Kidney (tissue), 14 donors: ENCODE measurements around the gene KCNQ1. TPM values are rescaled to one million over a fixed set of nuclear protein-coding genes. Genes with fewer than 3 reads are reported as not detected.
A peak's percentile ranks its signal among the peaks of the same experiment; 100 is the strongest.

Source experiments
- DNase-seq, 5 donors: peaks; one replicate each; pipeline ENCODE4 v3.0.0-alpha.2; 2013 to 2020
- FAIRE-seq: peaks from 2 replicates; lab custom pipeline; 2012; peaks lifted over from hg19 to GRCh38; lab: Jason Lieb, UNC
- H3K27ac ChIP-seq, 2 donors: one replicate each; pipeline ENCODE4 v1.7.0; 2013; ENCODE audit warnings: low read depth in 2 of 2, low read length in 2 of 2, inconsistent platforms in 1 of 2
- H3K27me3 ChIP-seq: one replicate; pipeline ENCODE4 v1.7.1; 2013; ENCODE audit warnings: low read length, inconsistent platforms; ENCODE audit not compliant: control insufficient read depth, insufficient read depth
- H3K36me3 ChIP-seq, 3 donors: one replicate each; pipeline versions ENCODE4 v1.7.0 to v1.7.1; 2013; ENCODE audit warnings: low read length in 3 of 3, control low read depth in 1 of 3, inconsistent platforms in 1 of 3; ENCODE audit not compliant: insufficient read depth in 3 of 3, control insufficient read depth in 2 of 3
- H3K4me1 ChIP-seq, 3 donors: one replicate each; pipeline versions ENCODE4 v1.7.0 to v1.7.1; 2013; ENCODE audit warnings: low read length in 3 of 3, inconsistent platforms in 1 of 3, low read depth in 1 of 3; ENCODE audit not compliant: control insufficient read depth in 2 of 3, insufficient read depth in 2 of 3
- H3K4me3 ChIP-seq, 3 donors: one replicate each; pipeline versions ENCODE4 v1.7.0 to v1.8.1; 2013; ENCODE audit warnings: low read length in 3 of 3, control low read depth in 1 of 3, inconsistent platforms in 1 of 3
- H3K9ac ChIP-seq, 3 donors: one replicate each; pipeline versions ENCODE4 v1.7.0 to v1.7.1; 2013; ENCODE audit warnings: low read length in 3 of 3, control low read depth in 1 of 3, inconsistent platforms in 1 of 3
- H3K9me3 ChIP-seq, 3 donors: one replicate each; pipeline versions ENCODE4 v1.7.0 to v1.7.1; 2013; ENCODE audit warnings: low read length in 3 of 3, control low read depth in 1 of 3, inconsistent platforms in 1 of 3; ENCODE audit not compliant: control insufficient read depth in 2 of 3, insufficient read depth in 1 of 3
- CTCF ChIP-seq: IDR thresholded peaks from 3 replicates; pipeline ENCODE4 v1.5.1; 2012; ENCODE audit warnings: mild to moderate bottlenecking, moderate library complexity, borderline replicate concordance; ENCODE audit not compliant: insufficient read depth; ENCODE audit errors: extremely low read depth
- intact Hi-C: fragments of 100-400 bp; cut with DNase I; formaldehyde crosslinking; loops from one replicate; pipeline ENCODE4 v1.11.1; 2022
- polyA plus RNA-seq: library from polyadenylated mRNA; stranded (reverse); fragments of 350-450 nt; fragmentation: Illumina TruSeq; extraction: RNeasy Lipid Tissue Mini Kit (QIAGEN cat#74804); gene quantifications from one replicate; pipeline ENCODE4 v1.2.3, GENCODE V29; 2014; ENCODE audit warnings: low read depth, low replicate concordance; ENCODE audit not compliant: insufficient read depth
- total RNA-seq: library from RNA; stranded (reverse); fragmentation: NEBNext Ultra II Directional; extraction: Animal tissue kit (Norgen Biotek cat#: 25700); gene quantifications from one replicate; pipeline ENCODE4 v1.2.1, GENCODE V29; 2021
- donor health status: control.
- donor health status: control.
- donor health status: control.
- donor health status: control.
- donor health status: control.
- donor health status: DM: yes; HTN: yes; CAD: no.
- donor health status: Normal renal cell carcinoma (clear cell type).

The KCNQ1 gene
- total and polyA plus RNA-seq, 2 donors from 2014 or later = 45.5 to 49.4 TPM

- intact Hi-C loops = no loop called here
- no peak for TF ChIP-seq CTCF
- Histone ChIP-seq H3K4me1 (peaks cover 0 to 9% (median 0%) of the 10 kb centered on the region in 3 donors), H3K9me3 (no peaks in the 10 kb centered on the region), H3K9ac (no peak overlapping the region), H3K36me3 (no peaks in the 10 kb centered on the region), H3K4me3 (no peak overlapping the region), H3K27me3 (no peaks in the 10 kb centered on the region), H3K27ac (no peak overlapping the region)
- no peak for FAIRE-seq
- peak in 1 of 5 donors; percentile 44 for DNase-seq
Observed at GRCh38 chr11:2707736-2708135, 262.9 kb downstream of the KCNQ1 start.

- H3K4me1 ChIP-seq = peaks cover 0 to 9% (median 0%) of the 10 kb centered on the region in 3 donors
- H3K36me3 ChIP-seq = no peaks in the 10 kb centered on the region
- TF ChIP-seq CTCF = no peak
- FAIRE-seq = no peak
- peak in 2 of 5 donors; percentile 27 to 46 for DNase-seq
- intact Hi-C loops = no loop called here
- no peak overlapping the region for H3K9ac ChIP-seq
- H3K9me3 ChIP-seq = no peaks in the 10 kb centered on the region
- no peak overlapping the region for H3K4me3 ChIP-seq
- no peaks in the 10 kb centered on the region for H3K27me3 ChIP-seq
- H3K27ac ChIP-seq = no peak overlapping the region
Observed at GRCh38 chr11:2708151-2708581, 263.4 kb downstream of the KCNQ1 start.

- no peak overlapping the region for H3K9ac ChIP-seq
- no peak overlapping the region for H3K4me3 ChIP-seq
- FAIRE-seq = no peak
- peak in 1 of 5 donors; percentile 40 for DNase-seq
- H3K36me3 ChIP-seq = no peaks in the 10 kb centered on the region
- no peaks in the 10 kb centered on the region for H3K9me3 ChIP-seq
- intact Hi-C loops = no loop called here
- H3K27ac ChIP-seq = no peak overlapping the region
- peaks cover 0 to 6% (median 0%) of the 10 kb centered on the region in 3 donors for H3K4me1 ChIP-seq
- TF ChIP-seq CTCF = no peak
- no peaks in the 10 kb centered on the region for H3K27me3 ChIP-seq
Observed at GRCh38 chr11:2708757-2709281, 264.0 kb downstream of the KCNQ1 start.

- no peak for FAIRE-seq
Observed at GRCh38 chr11:2709429-2709828, 264.6 kb downstream of the KCNQ1 start.

More at GRCh38 chr11:2709429-2709828, 264.6 kb downstream of the KCNQ1 start:
- H3K27ac ChIP-seq = no peak overlapping the region
- H3K4me3 ChIP-seq = no peak overlapping the region
- intact Hi-C loops = no loop called here
- H3K36me3 ChIP-seq = no peaks in the 10 kb centered on the region
- peaks cover 0 to 6% (median 0%) of the 10 kb centered on the region in 3 donors for H3K4me1 ChIP-seq
- H3K27me3 ChIP-seq = no peaks in the 10 kb centered on the region
- no peak for TF ChIP-seq CTCF
- no peaks in the 10 kb centered on the region for H3K9me3 ChIP-seq
- peak in 3 of 5 donors; percentile 52 to 68 (median 64) for DNase-seq
- no peak overlapping the region for H3K9ac ChIP-seq
